HUES48 (cell line): ENCODE data around the gene RASSF1.

Source experiments
- H3K27ac ChIP-seq: one replicate; pipeline ENCODE4 v1.7.0; 2013; ENCODE audit warnings: low read depth, low read length, inconsistent platforms
- H3K27me3 ChIP-seq: 2 replicates; pipeline ENCODE4 v1.6.1; 2013; ENCODE audit warnings: mild to moderate bottlenecking, low read length; ENCODE audit not compliant: control insufficient read depth, insufficient read depth
- H3K36me3 ChIP-seq: 2 replicates; pipeline ENCODE4 v1.6.1; 2013; ENCODE audit warnings: low read length; ENCODE audit not compliant: control insufficient read depth, insufficient read depth
- H3K4me1 ChIP-seq: 2 replicates; pipeline ENCODE4 v1.6.1; 2013; ENCODE audit warnings: mild to moderate bottlenecking, low read length; ENCODE audit not compliant: control insufficient read depth, insufficient read depth
- H3K4me3 ChIP-seq: 2 replicates; pipeline ENCODE4 v1.5.1; 2013; ENCODE audit warnings: mild to moderate bottlenecking, low read depth, low read length
- H3K9ac ChIP-seq: 2 replicates; pipeline ENCODE4 v1.6.1; 2013; ENCODE audit warnings: mild to moderate bottlenecking, low read depth, low read length, moderate library complexity
- H3K9me3 ChIP-seq: 2 replicates; pipeline ENCODE4 v1.6.1; 2013; ENCODE audit warnings: low read length; ENCODE audit not compliant: control insufficient read depth, insufficient read depth

The RASSF1 gene

DNA sequence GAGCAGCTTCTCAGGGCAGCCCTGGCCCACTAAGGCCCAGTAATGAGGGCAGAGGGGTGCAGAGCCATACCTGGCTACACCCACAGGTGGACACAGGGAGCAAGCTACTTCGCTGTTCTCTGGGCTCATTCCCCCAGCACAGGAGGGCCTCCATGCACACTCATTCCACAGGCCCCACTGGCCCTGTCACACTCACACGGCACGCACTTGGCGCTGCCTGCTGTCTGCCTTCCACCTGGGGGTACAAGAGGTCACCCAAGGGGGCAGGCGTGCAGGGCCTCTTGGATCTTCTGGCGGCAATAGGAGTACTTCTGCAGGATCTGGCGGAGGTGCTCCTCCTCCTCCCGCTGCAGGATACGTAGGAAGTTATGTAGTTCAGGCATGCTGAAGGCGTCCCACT lies 10.3 kb downstream of the RASSF1 start:
- H3K4me1 ChIP-seq, result 0 out of 2 replicates have a peak, but pooled peaks cover 2% of the 10 kb centered on the region
- no peaks in the 10 kb centered on the region for H3K9me3 ChIP-seq
- H3K4me3 ChIP-seq, result no peak overlapping the region
- H3K27ac ChIP-seq, result no peak overlapping the region
- peaks cover 48% of the 10 kb centered on the region for H3K36me3 ChIP-seq
- no peaks in the 10 kb centered on the region for H3K27me3 ChIP-seq
- H3K9ac ChIP-seq, result no peak overlapping the region

DNA sequence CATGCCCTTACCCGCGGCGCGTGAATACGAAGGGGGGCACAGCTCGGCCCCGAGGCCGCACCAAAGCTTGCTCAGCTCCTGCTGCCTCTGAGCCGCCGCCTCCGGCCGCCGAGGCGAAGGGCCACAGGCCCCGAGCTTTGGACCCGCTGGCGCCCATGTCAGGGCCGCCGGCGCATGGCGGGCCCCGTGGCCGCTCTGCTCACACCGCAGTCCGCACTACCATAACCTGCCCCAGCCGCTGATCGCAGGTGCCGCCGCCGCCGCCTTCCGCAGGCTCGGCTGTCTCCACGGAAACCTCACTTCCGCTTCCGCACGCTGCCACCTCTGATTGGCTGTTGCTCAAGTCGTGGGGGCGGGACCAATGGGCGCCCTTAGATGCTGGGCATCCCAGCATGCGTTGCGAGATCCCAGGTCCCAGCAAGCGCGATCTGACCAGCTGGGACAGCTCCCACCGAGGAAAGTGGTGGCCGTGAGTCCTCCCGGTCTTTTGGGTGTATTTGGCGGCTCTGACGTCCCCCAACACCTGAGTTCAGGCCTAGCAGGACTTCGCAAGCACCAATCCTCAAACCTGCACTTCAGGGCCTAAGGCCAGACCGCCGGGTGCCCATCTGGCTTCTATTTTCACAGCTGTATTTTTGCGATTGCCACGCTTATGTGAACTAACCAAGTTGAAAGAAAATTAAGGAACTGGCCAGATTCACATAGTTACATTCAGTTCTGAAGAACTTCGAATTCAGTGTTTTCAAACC lies 12.5 kb downstream of the RASSF1 start, which contains the start of gene TUSC2:
TSS of gene TUSC2 (minus strand) at position 281 of the 749 bp plus-strand sequence. CDS start at position 157, 124 bp downstream.
- Histone ChIP-seq H3K36me3 (peaks cover 42% of the 10 kb centered on the region), H3K9ac (peak within 1 kb of the TSS; percentile 60; the same call in 1 of the 2 replicates), H3K4me3 (peak within 1 kb of the TSS; percentile 88), H3K4me1 (peaks cover 5% of the 10 kb centered on the region; the same call in 1 of the 2 replicates), H3K27me3 (no peaks in the 10 kb centered on the region), H3K9me3 (no peaks in the 10 kb centered on the region), H3K27ac (peak within 1 kb of the TSS; percentile 78)

GRCh38 chr3:50327129-50327528 lies 13.5 kb downstream of the RASSF1 start:
- Histone ChIP-seq H3K27ac (no peak overlapping the region), H3K36me3 (peaks cover 40% of the 10 kb centered on the region), H3K27me3 (no peaks in the 10 kb centered on the region), H3K4me3 (peak overlapping the region; percentile 88), H3K9me3 (no peaks in the 10 kb centered on the region), H3K9ac (no peak overlapping the region), H3K4me1 (peaks cover 10% of the 10 kb centered on the region)

GRCh38 chr3:50326182-50326541 lies 14.5 kb downstream of the RASSF1 start:
- H3K4me1 ChIP-seq, result peaks cover 10% of the 10 kb centered on the region
- H3K9me3 ChIP-seq, result no peaks in the 10 kb centered on the region
- no peak overlapping the region for H3K27ac ChIP-seq
- H3K9ac ChIP-seq, result no peak overlapping the region
- peaks cover 31% of the 10 kb centered on the region for H3K36me3 ChIP-seq
- H3K27me3 ChIP-seq, result no peaks in the 10 kb centered on the region
- no peak overlapping the region for H3K4me3 ChIP-seq

DNA sequence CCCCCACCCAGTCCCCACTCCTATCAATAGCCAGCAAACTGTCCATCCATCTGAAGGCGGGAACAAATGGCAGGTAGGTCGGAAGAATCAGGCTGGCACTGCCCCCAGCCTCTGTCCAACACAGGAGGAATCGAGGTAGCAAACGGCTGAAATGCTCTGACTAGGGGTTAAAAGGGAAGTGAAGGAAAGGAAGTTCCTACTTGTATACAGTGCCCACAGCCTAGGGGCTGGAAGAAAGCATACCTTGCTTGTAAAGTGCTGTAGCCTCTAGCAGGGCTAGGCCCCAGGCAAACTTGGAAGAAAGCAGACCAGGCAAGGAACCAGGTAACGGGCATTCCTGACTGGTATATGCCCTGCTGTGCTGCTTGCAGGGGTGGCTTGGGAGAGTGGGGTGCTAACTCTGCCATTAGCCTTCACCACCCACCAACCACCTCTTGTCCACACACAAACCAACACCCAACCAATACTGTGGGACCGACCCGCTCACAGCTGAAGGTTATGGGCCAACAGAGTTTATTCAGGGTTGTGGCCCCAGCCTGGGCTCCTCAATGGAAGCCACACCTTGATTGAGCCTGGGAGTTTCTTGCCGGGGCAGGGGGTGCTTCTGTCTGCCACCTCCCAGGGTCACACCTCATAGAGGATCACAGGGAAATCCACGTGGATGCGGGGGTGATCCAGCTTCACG lies 15.0 kb downstream of the RASSF1 start:
- no peak overlapping the region for H3K27ac ChIP-seq

GRCh38 chr3:50325113-50325480 lies 15.5 kb downstream of the RASSF1 start:
- peaks cover 22% of the 10 kb centered on the region for H3K36me3 ChIP-seq
- H3K9me3 ChIP-seq, result no peaks in the 10 kb centered on the region
- no peaks in the 10 kb centered on the region for H3K27me3 ChIP-seq
- no peak overlapping the region for H3K27ac ChIP-seq
- no peak overlapping the region for H3K9ac ChIP-seq
- no peak overlapping the region for H3K4me3 ChIP-seq
- peaks cover 17% of the 10 kb centered on the region for H3K4me1 ChIP-seq

More for the DNA sequence above, 15.0 kb downstream of the RASSF1 start:
- Histone ChIP-seq H3K27me3 (no peaks in the 10 kb centered on the region), H3K9me3 (no peaks in the 10 kb centered on the region), H3K9ac (no peak overlapping the region), H3K4me1 (peaks cover 12% of the 10 kb centered on the region), H3K4me3 (no peak overlapping the region), H3K36me3 (peaks cover 26% of the 10 kb centered on the region)

- H3K4me3 ChIP-seq, result no peak overlapping the region
- no peak overlapping the region for H3K9ac ChIP-seq
- peaks cover 22% of the 10 kb centered on the region for H3K36me3 ChIP-seq
- peak overlapping the region; percentile 9 for H3K27ac ChIP-seq
- H3K4me1 ChIP-seq, result peaks cover 19% of the 10 kb centered on the region
- H3K9me3 ChIP-seq, result no peaks in the 10 kb centered on the region
- no peaks in the 10 kb centered on the region for H3K27me3 ChIP-seq
Measured at GRCh38 chr3:50324351-50325112, 16.1 kb downstream of the RASSF1 start.

- no peak overlapping the region for H3K27ac ChIP-seq
- H3K36me3 ChIP-seq, result peaks cover 26% of the 10 kb centered on the region
- peaks cover 19% of the 10 kb centered on the region for H3K4me1 ChIP-seq
- no peaks in the 10 kb centered on the region for H3K9me3 ChIP-seq
- no peaks in the 10 kb centered on the region for H3K27me3 ChIP-seq
- no peak overlapping the region for H3K9ac ChIP-seq
- H3K4me3 ChIP-seq, result no peak overlapping the region
Measured at GRCh38 chr3:50323614-50324199, 16.9 kb downstream of the RASSF1 start.

GRCh38 chr3:50323092-50323600 lies 17.5 kb downstream of the RASSF1 start:
- Histone ChIP-seq H3K9me3 (no peaks in the 10 kb centered on the region), H3K27ac (no peak overlapping the region), H3K4me3 (peak overlapping the region; percentile 97), H3K36me3 (peaks cover 32% of the 10 kb centered on the region), H3K27me3 (no peaks in the 10 kb centered on the region), H3K4me1 (peaks cover 17% of the 10 kb centered on the region), H3K9ac (no peak overlapping the region)

- Histone ChIP-seq H3K4me3 (peak within 1 kb of the TSS; percentile 97), H3K9ac (peak within 1 kb of the TSS; percentile 100), H3K9me3 (no peaks in the 10 kb centered on the region), H3K36me3 (peaks cover 38% of the 10 kb centered on the region), H3K27me3 (no peaks in the 10 kb centered on the region), H3K27ac (peak within 1 kb of the TSS; percentile 99), H3K4me1 (peaks cover 17% of the 10 kb centered on the region)
Measured at GRCh38 chr3:50322386-50323091, 18.1 kb downstream of the RASSF1 start, which contains the start of gene HYAL2. Gene HYAL2 (minus strand): TSS chr3:50322745. CDS start chr3:50320489, 2,256 bp downstream.
